Bronchial epithelial cell (primary cell): ENCODE measurements around the gene FBXL7. TPM values are rescaled to one million over a fixed set of nuclear protein-coding genes. Genes with fewer than 3 reads are reported as not detected.

ENCODE experiments used
- DNase-seq: peaks from one replicate; pipeline ENCODE4 v3.0.0-alpha.2; 2010; ENCODE audit warnings: low read depth
- FAIRE-seq: peaks from 2 replicates; lab custom pipeline; 2011; peaks lifted over from hg19 to GRCh38; lab: Jason Lieb, UNC
- H3K27me3 ChIP-seq: 2 replicates; pipeline ENCODE4 v1.5.1; 2011; ENCODE audit warnings: low read length; ENCODE audit not compliant: control insufficient read depth, insufficient read depth
- H3K36me3 ChIP-seq: 2 replicates; pipeline ENCODE4 v1.5.1; 2011; ENCODE audit warnings: low read length; ENCODE audit not compliant: control insufficient read depth, insufficient read depth
- H3K4me3 ChIP-seq: 2 replicates; pipeline ENCODE4 v1.5.1; 2011; ENCODE audit warnings: mild to moderate bottlenecking, low read depth, low read length, control low read depth
- total RNA-seq: library from RNA; depleted of rRNA; stranded (reverse); fragments of >200 nt; gene quantifications from 2 replicates; pipeline ENCODE4 v1.2.1, GENCODE V29; 2014
- TF ChIP-seq, protein P1 (sequence below): IDR thresholded peaks from 2 replicates; pipeline ENCODE4 v1.5.1; 2011; ENCODE audit warnings: mild to moderate bottlenecking, moderate library complexity, low read length, control low read depth, inconsistent platforms; ENCODE audit not compliant: insufficient read depth, severe bottlenecking

FBXL7 gene
- total RNA-seq, 1 donor from 2014 or later = 0.26 TPM

DNA sequence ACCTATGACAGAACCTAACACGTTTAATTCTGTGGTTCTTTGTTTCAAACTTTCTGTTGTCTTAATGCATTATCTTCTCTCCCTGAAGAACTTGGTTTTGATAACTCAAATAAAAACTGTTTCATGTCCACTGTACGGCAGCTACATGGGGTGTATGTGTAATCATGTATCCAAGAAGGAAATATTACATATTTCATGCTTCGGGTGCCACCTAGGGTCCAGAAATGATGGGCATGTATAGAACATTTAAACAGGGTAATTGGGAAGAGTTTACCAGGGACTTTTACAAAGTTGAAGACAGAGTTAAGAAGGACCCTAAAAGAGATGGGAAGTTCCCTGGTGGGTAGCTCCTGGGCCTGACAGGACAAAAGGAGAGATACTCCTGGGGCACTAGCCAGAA is 291.3 kb downstream of the FBXL7 start:
- no peak overlapping the region for H3K4me3 ChIP-seq
- H3K27me3 ChIP-seq = no peaks in the 10 kb centered on the region
- FAIRE-seq (no peak), DNase-seq (no peak)
- TF ChIP-seq, protein P1, sequence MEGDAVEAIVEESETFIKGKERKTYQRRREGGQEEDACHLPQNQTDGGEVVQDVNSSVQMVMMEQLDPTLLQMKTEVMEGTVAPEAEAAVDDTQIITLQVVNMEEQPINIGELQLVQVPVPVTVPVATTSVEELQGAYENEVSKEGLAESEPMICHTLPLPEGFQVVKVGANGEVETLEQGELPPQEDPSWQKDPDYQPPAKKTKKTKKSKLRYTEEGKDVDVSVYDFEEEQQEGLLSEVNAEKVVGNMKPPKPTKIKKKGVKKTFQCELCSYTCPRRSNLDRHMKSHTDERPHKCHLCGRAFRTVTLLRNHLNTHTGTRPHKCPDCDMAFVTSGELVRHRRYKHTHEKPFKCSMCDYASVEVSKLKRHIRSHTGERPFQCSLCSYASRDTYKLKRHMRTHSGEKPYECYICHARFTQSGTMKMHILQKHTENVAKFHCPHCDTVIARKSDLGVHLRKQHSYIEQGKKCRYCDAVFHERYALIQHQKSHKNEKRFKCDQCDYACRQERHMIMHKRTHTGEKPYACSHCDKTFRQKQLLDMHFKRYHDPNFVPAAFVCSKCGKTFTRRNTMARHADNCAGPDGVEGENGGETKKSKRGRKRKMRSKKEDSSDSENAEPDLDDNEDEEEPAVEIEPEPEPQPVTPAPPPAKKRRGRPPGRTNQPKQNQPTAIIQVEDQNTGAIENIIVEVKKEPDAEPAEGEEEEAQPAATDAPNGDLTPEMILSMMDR = no peak
- no peaks in the 10 kb centered on the region for H3K36me3 ChIP-seq

DNA sequence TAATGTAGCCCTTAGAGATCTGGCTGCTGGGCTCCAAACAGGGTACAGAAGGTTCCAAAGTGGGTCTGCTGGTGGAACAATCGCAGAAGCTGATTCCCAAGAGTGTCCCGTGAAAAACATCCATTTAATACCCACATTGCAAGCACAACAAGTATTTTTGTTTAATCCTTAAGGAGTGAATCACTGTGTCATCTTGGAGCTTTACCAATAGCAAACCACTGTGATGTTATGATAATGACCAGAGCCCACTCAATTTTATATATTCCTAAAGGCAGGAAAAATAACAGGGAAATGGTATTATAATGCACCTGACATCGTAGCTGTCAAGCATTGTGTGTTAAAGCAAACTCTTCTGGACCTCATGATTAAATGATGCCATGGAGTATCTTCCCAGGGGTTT is 291.9 kb downstream of the FBXL7 start:
- DNase-seq = no peak
- Histone ChIP-seq H3K4me3 (no peak overlapping the region), H3K36me3 (no peaks in the 10 kb centered on the region), H3K27me3 (no peaks in the 10 kb centered on the region)
- TF ChIP-seq, protein P1 = no peak
- no peak for FAIRE-seq

DNA sequence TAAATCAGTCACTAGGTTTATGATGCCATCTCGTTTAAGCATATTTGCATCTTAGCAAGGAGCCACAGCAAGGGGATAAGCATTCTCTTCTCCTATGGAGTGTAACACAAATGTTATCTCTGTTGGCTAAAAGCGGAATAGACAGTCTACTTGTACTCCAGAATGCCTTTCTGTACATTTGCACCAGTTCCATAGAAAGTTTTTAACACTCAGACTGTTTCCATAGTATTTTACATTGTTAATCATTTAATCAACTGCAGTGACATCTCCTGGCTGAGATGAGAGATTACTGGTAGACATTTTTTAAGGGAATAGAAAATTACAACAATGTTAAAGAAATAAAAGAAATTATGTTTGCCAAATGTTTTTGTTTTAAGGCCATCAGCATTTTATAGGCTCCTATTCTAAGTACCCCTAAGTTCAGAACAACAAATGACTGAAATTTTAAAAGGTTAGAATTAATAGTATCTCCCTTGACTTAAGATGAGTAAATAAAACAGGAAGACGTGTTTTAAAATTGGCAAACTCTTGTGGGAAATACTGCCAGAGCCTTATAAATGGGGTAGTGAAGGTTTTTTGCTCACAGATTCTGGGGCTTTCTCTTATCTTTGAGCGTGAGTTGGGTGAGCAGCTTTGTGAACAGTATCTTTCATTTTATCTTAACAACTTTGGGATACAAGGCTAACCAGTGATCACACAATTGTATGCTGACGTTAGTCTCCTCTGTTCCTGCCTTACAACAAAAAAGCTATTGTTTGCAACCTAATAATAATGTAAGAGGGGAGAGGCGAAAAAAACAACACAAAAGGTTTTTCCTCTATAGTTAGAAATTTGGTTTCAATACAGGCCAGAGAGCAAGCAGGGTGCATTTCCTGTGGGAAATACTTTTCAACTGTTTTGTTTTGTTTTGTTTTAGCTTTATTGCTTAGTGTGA is 294.3 kb downstream of the FBXL7 start:
- Histone ChIP-seq H3K36me3 (no peaks in the 10 kb centered on the region), H3K4me3 (no peak overlapping the region), H3K27me3 (no peaks in the 10 kb centered on the region)
- FAIRE-seq (no peak), DNase-seq (peak; percentile 13)
- TF ChIP-seq, protein P1 = no peak

DNA sequence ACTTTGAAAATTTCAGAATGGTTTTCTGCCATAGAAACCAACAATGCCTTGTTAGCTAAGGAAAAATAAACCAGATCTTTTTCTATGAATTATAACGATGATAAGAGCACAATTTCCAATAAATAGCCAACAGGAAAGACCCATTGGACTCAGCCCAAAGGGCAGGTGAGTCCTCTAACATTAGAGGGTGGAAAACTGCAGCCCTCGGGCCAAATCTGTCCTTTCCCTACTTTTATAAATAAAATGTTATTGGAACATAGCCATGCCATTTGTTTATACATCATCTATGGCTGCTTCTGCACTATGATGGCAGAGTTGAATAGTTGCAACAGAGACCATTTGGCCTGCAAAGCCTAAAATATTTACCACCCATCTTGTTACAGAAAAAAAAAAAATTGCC is 296.1 kb downstream of the FBXL7 start:
- DNase-seq (no peak), FAIRE-seq (no peak)
- Histone ChIP-seq H3K4me3 (no peak overlapping the region), H3K27me3 (no peaks in the 10 kb centered on the region), H3K36me3 (no peaks in the 10 kb centered on the region)
- TF ChIP-seq, protein P1 = no peak

DNA sequence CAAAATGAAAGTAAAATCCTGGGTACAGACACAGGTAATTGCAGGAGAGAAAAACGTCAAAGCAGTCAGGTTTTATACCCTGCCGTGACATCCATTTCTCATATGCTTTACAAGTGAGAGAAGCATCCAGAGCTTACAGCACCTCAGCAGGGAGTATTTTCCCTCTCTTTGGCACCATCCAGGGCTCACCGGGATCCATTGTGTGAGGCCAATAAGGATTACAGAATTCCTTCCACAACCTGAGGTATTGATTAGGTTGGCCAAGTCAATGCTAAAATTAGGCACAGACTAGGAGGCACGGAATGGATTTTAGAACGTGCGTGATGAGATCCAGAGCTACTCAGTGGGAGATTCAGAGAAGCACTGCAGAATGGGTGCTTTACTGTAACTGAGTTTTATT is 296.6 kb downstream of the FBXL7 start:
- no peak for DNase-seq
- no peaks in the 10 kb centered on the region for H3K36me3 ChIP-seq
- FAIRE-seq = no peak
- no peaks in the 10 kb centered on the region for H3K27me3 ChIP-seq
- H3K4me3 ChIP-seq = no peak overlapping the region
- TF ChIP-seq, protein P1 = no peak
